ENCODE results near the gene ADAM12.

- TF ChIP-seq CTCF (IDR thresholded peaks at IDR 0.05) (no peak), POLR2A (IDR thresholded peaks at IDR 0.05; ENCODE audit: low read depth) (no peak)
These were observed 14.7 kb upstream of the ADAM12 start for GRCh38 chr10:126402721-126403695.
